ES-I3 (cell line): ENCODE data around the gene STXBP5.

Experiments used
- H3K36me3 ChIP-seq: 2 replicates; pipeline ENCODE4 v1.6.1; 2013; ENCODE audit warnings: mild to moderate bottlenecking, low read length, control low read depth, moderate library complexity; ENCODE audit not compliant: insufficient read depth
- H3K4me1 ChIP-seq: 2 replicates; pipeline ENCODE4 v1.6.1; 2013; ENCODE audit warnings: mild to moderate bottlenecking, control low read depth, low read length; ENCODE audit not compliant: insufficient read depth
- H3K9ac ChIP-seq: 2 replicates; pipeline ENCODE4 v1.6.1; 2013; ENCODE audit warnings: low read depth, mild to moderate bottlenecking, low read length, moderate library complexity
- H3K9me3 ChIP-seq: 2 replicates; pipeline ENCODE4 v1.6.1; 2013; ENCODE audit warnings: mild to moderate bottlenecking, low read length, moderate library complexity; ENCODE audit not compliant: control insufficient read depth, insufficient read depth

The STXBP5 gene

GRCh38 chr6:147297663-147298316 lies 93.6 kb downstream of the STXBP5 start:
- Histone ChIP-seq H3K9me3 (peaks cover 6% of the 10 kb centered on the region; the same call in 1 of the 2 replicates), H3K36me3 (0 out of 2 replicates have a peak, but pooled peaks cover 5% of the 10 kb centered on the region), H3K9ac (no peak overlapping the region), H3K4me1 (no peaks in the 10 kb centered on the region)

- Histone ChIP-seq H3K4me1 (no peaks in the 10 kb centered on the region), H3K36me3 (peaks cover 6% of the 10 kb centered on the region; the same call in 1 of the 2 replicates), H3K9ac (no peak overlapping the region), H3K9me3 (peaks cover 7% of the 10 kb centered on the region)
Measured at GRCh38 chr6:147298461-147298860, 94.2 kb downstream of the STXBP5 start.

GRCh38 chr6:147299035-147299434 lies 94.8 kb downstream of the STXBP5 start:
- Histone ChIP-seq H3K4me1 (no peaks in the 10 kb centered on the region), H3K36me3 (peaks cover 7% of the 10 kb centered on the region; the same call in 1 of the 2 replicates), H3K9me3 (peaks cover 10% of the 10 kb centered on the region), H3K9ac (no peak overlapping the region)

- no peak overlapping the region for H3K9ac ChIP-seq
- no peaks in the 10 kb centered on the region for H3K4me1 ChIP-seq
- peaks cover 18% of the 10 kb centered on the region for H3K9me3 ChIP-seq
- peaks cover 7% of the 10 kb centered on the region; the same call in 1 of the 2 replicates for H3K36me3 ChIP-seq
Measured at GRCh38 chr6:147301070-147301469, 96.9 kb downstream of the STXBP5 start.

GRCh38 chr6:147304016-147304415 lies 99.8 kb downstream of the STXBP5 start:
- Histone ChIP-seq H3K36me3 (peaks cover 3% of the 10 kb centered on the region; the same call in 1 of the 2 replicates), H3K4me1 (no peaks in the 10 kb centered on the region), H3K9ac (no peak overlapping the region), H3K9me3 (peaks cover 15% of the 10 kb centered on the region)

GRCh38 chr6:147310521-147310920 lies 106.3 kb downstream of the STXBP5 start:
- no peaks in the 10 kb centered on the region for H3K36me3 ChIP-seq
- no peak overlapping the region for H3K9ac ChIP-seq
- no peaks in the 10 kb centered on the region; the same call in none of the 2 replicates for H3K9me3 ChIP-seq
- H3K4me1 ChIP-seq = peaks cover 7% of the 10 kb centered on the region; the same call in 1 of the 2 replicates

GRCh38 chr6:147311218-147311617 lies 107.0 kb downstream of the STXBP5 start:
- no peaks in the 10 kb centered on the region for H3K36me3 ChIP-seq
- H3K9me3 ChIP-seq = no peaks in the 10 kb centered on the region; the same call in none of the 2 replicates
- no peak overlapping the region for H3K9ac ChIP-seq
- H3K4me1 ChIP-seq = peaks cover 7% of the 10 kb centered on the region; the same call in 1 of the 2 replicates

GRCh38 chr6:147321260-147321659 lies 117.0 kb downstream of the STXBP5 start:
- no peak overlapping the region for H3K9ac ChIP-seq

GRCh38 chr6:147322299-147323162 lies 118.3 kb downstream of the STXBP5 start:
- Histone ChIP-seq H3K4me1 (0 out of 2 replicates have a peak, but pooled peaks cover 5% of the 10 kb centered on the region), H3K9ac (no peak overlapping the region), H3K36me3 (no peaks in the 10 kb centered on the region), H3K9me3 (no peaks in the 10 kb centered on the region)

More at GRCh38 chr6:147321260-147321659, 117.0 kb downstream of the STXBP5 start:
- H3K4me1 ChIP-seq = 0 out of 2 replicates have a peak, but pooled peaks cover 5% of the 10 kb centered on the region
- no peaks in the 10 kb centered on the region for H3K36me3 ChIP-seq
- no peaks in the 10 kb centered on the region for H3K9me3 ChIP-seq

- Histone ChIP-seq H3K36me3 (no peaks in the 10 kb centered on the region), H3K9ac (no peak overlapping the region), H3K9me3 (no peaks in the 10 kb centered on the region), H3K4me1 (0 out of 2 replicates have a peak, but pooled peaks cover 5% of the 10 kb centered on the region)
Measured at GRCh38 chr6:147325557-147325956, 121.3 kb downstream of the STXBP5 start.

- no peak overlapping the region for H3K9ac ChIP-seq
- H3K36me3 ChIP-seq = no peaks in the 10 kb centered on the region
- H3K4me1 ChIP-seq = no peaks in the 10 kb centered on the region
- no peaks in the 10 kb centered on the region for H3K9me3 ChIP-seq
Measured at GRCh38 chr6:147331401-147331800, 127.2 kb downstream of the STXBP5 start.

GRCh38 chr6:147337921-147338320 lies 133.7 kb downstream of the STXBP5 start:
- Histone ChIP-seq H3K9ac (no peak overlapping the region), H3K36me3 (no peaks in the 10 kb centered on the region), H3K9me3 (no peaks in the 10 kb centered on the region), H3K4me1 (no peaks in the 10 kb centered on the region)

- Histone ChIP-seq H3K36me3 (no peaks in the 10 kb centered on the region), H3K4me1 (no peaks in the 10 kb centered on the region), H3K9ac (no peak overlapping the region), H3K9me3 (no peaks in the 10 kb centered on the region; the same call in 1 of the 2 replicates)
Measured at GRCh38 chr6:147341486-147341885, 137.3 kb downstream of the STXBP5 start.

- H3K9me3 ChIP-seq = no peaks in the 10 kb centered on the region; the same call in 1 of the 2 replicates
Measured at GRCh38 chr6:147345902-147346301, 141.7 kb downstream of the STXBP5 start.

More at GRCh38 chr6:147345902-147346301, 141.7 kb downstream of the STXBP5 start:
- Histone ChIP-seq H3K4me1 (no peaks in the 10 kb centered on the region), H3K36me3 (no peaks in the 10 kb centered on the region), H3K9ac (no peak overlapping the region)
